ENCODE data around the gene POP4.

The POP4 gene

DNA sequence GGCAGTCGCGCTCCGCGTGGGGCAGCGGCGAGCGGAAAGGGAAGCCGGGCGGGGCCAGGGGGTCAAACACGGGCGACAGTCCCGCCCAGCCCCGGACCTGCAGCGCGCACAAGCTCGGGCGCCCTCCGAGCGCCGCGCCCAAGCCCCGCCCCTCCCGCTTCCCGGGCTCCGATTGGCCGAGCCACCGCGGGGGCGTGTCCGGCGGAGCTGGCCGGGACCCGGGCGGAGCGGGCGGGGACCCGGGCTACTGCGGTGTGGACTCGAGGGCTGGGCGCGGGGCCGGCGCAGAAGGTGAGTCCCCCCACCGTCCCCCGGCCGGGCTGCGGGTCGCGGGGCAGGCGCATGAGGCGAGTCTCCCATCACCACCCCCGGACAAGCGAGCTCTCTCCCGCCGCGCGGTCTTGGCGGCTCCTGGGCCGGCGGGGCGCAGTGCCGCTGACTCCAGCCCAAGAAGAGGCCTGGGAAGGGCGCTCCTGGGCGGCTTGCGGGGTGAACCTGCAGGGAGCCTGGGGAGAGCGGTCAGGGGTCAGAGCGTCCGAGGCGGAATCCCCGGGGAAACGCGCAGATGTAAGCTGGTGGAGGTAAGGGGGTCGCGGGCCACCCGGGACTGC lies 59.2 kb downstream of the POP4 start, which contains the start of gene PLEKHF1:
Gene PLEKHF1 (plus strand): TSS at position 247 of the 611 bp plus-strand sequence. CDS start 8,379 bp downstream, outside the sequence.
- no peak for DNase-seq (ENCODE audit: extremely low read depth, low read depth)
- H3K4me3 ChIP-seq (replicated peaks; ENCODE audit: low read depth, low read length): peak within 1 kb of the TSS; percentile 63
- no peak for TF ChIP-seq CTCF (IDR thresholded peaks at IDR 0.05; ENCODE audit: low read depth, low read length, missing control alignments)

DNA sequence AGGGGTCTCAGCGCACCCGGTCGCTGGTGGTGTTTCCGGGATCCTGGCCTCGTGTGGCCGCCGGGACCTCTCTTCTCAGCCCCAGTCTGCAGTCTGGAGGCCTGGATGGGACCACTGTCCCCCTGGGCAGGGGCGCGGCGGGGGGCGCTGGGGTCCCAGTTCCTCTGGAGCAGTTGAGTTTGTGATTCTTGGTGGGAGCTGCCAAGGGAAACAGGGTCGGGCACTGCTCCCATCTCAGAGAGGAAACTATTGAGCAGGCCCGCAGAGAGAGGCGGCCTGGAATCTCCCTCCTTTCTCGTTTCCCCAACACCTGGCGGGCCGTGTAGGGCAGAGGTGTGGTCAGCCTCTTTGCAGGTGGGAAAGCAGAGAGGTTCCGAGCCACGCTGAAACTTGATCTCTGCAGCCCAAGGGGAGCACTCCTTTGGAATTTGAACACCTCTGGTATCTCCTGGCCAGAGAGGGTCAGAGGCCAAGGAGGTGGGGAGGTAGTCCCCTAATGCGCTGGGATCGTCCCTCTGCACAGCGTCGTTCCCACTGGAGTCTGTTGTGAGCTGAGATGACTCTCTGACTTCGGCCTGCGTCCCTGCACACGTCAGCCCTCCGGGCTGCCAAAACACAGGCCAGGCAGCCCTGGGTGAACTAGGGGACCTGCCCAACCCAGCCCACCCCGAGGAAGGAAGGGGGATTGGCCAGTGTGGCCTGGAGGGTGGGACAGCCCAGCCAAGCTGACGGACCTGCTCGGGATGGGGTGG lies 59.9 kb downstream of the POP4 start:
- no peak for DNase-seq (ENCODE audit: extremely low read depth, low read depth)

More for the DNA sequence above, 59.9 kb downstream of the POP4 start:
- no peak for TF ChIP-seq CTCF (IDR thresholded peaks at IDR 0.05; ENCODE audit: low read depth, low read length, missing control alignments)
- H3K4me3 ChIP-seq (replicated peaks; ENCODE audit: low read depth, low read length): peak overlapping the region; percentile 63

Data from HFF-Myc (cell line).